ENCODE measurements around the gene C14orf180. TPM values are rescaled to one million over a fixed set of nuclear protein-coding genes. Genes with fewer than 3 reads are reported as not detected.

The C14orf180 gene
- total RNA-seq, 4 donors from 2014 or later = 0.13 to 1.5 (median 0.53) TPM

DNA sequence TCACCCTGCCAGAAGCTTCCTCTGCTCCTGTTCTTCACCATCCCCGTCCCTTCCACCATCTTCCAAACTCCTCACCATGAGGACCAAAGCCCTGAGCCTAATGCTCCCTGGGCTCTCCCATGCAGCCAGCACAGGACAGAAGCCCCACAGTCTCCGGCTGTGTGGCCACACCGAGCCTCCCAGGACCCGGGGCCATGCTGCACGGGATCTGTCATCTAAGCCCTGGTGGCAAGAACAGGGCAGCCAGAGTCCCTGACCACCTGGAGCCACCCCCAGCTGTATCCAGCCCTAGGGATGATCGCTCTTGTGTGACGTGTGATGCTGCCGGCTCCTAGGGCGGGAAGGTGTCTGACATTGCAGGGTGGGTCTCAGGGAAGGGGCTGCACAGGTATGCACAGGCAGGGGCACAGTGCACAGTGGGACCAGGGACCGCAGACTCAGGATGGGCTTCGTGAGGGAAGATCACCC lies 16.9 kb downstream of the C14orf180 start:
- TF ChIP-seq, protein P1, sequence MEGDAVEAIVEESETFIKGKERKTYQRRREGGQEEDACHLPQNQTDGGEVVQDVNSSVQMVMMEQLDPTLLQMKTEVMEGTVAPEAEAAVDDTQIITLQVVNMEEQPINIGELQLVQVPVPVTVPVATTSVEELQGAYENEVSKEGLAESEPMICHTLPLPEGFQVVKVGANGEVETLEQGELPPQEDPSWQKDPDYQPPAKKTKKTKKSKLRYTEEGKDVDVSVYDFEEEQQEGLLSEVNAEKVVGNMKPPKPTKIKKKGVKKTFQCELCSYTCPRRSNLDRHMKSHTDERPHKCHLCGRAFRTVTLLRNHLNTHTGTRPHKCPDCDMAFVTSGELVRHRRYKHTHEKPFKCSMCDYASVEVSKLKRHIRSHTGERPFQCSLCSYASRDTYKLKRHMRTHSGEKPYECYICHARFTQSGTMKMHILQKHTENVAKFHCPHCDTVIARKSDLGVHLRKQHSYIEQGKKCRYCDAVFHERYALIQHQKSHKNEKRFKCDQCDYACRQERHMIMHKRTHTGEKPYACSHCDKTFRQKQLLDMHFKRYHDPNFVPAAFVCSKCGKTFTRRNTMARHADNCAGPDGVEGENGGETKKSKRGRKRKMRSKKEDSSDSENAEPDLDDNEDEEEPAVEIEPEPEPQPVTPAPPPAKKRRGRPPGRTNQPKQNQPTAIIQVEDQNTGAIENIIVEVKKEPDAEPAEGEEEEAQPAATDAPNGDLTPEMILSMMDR (IDR thresholded peaks at IDR 0.05) = no peak
- no peak for TF ChIP-seq POLR2A (IDR thresholded peaks at IDR 0.05)
- H3K9me3 ChIP-seq = no peaks in the 10 kb centered on the region
- H3K4me1 ChIP-seq = no peaks in the 10 kb centered on the region
- no peak overlapping the region for H3K4me3 ChIP-seq (replicated peaks in 1 of 3)
- no peaks in the 10 kb centered on the region for H3K27me3 ChIP-seq
- H3K27ac ChIP-seq = no peak overlapping the region
- intact Hi-C loops (cut with DNase I) = no loop called here
- 74 to 76% methylated on average over 9 to 11 of the region's 11 CpGs for WGBS, 2 donors
- DNase-seq = no peak
- no peaks in the 10 kb centered on the region for H3K36me3 ChIP-seq

- Histone ChIP-seq H3K36me3 (no peaks in the 10 kb centered on the region), H3K27ac (no peak overlapping the region), H3K27me3 (no peaks in the 10 kb centered on the region), H3K4me1 (no peaks in the 10 kb centered on the region), H3K9me3 (no peaks in the 10 kb centered on the region), H3K4me3 (replicated peaks in 1 of 3) (no peak overlapping the region)
- no peak for TF ChIP-seq POLR2A (IDR thresholded peaks at IDR 0.05)
- no peak for DNase-seq
- intact Hi-C loops (cut with DNase I) = no loop called here
- WGBS, 2 donors = 92 to 93% methylated on average over 14 to 21 of the region's 21 CpGs
These were observed 17.4 kb downstream of the C14orf180 start for GRCh38 chr14:104596927-104597351.

GRCh38 chr14:104597576-104597975 lies 18.0 kb downstream of the C14orf180 start:
- Histone ChIP-seq H3K27ac (no peak overlapping the region), H3K9me3 (no peaks in the 10 kb centered on the region), H3K36me3 (no peaks in the 10 kb centered on the region), H3K27me3 (no peaks in the 10 kb centered on the region), H3K4me3 (replicated peaks in 1 of 3) (no peak overlapping the region), H3K4me1 (no peaks in the 10 kb centered on the region)
- TF ChIP-seq, protein P1 (IDR thresholded peaks at IDR 0.05) = no peak
- intact Hi-C loops (cut with DNase I) = no loop called here
- WGBS, 2 donors = 92 to 96% methylated on average over 4 to 8 of the region's 11 CpGs
- DNase-seq = no peak

DNA sequence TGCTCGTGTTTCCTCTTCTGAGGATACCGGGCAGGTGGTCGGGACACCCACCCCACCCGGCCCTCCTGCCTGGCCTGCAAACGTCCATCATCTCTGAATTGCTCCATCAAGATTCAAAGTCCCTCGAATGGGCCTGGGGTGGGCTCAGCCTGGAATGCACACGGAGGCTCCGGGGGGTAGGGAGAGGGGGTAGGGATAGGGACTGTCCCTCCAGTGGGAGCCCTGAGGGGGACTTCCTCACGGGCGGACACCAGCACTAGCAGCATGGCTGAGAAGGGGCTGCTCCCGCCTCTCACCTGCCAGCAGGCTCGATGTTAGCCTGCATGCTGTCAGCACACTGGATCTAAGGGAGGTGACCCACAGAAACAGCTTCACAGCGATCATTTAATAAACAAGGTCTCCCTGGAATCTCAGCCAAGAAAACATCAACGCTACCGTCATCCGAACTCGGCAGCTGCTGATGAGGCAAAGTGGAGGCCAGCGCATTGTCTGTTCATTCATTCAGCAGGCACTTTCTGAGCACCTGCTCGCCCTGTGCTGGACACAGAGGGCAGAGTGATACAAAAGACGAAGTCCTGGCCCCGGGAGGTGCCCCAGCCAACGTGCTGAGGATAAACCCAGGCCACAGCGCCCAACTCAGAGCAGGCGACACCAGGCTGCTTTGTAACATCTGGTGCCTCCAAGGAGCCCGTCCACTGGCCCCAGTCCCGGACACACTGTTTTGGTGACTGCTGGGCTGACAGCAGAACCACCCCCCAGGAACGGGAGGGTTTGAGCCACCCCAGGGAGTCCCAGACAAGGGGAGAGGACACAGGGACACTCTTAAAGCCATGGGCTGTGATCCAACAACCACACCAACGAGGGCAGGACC lies 18.7 kb downstream of the C14orf180 start:
- no peaks in the 10 kb centered on the region for H3K4me1 ChIP-seq
- no peak overlapping the region for H3K27ac ChIP-seq
- H3K27me3 ChIP-seq = no peaks in the 10 kb centered on the region
- intact Hi-C loops (cut with DNase I) = no loop called here
- no peak for TF ChIP-seq POLR2A (IDR thresholded peaks at IDR 0.05)
- TF ChIP-seq, protein P1 (IDR thresholded peaks at IDR 0.05) = no peak
- no peaks in the 10 kb centered on the region for H3K9me3 ChIP-seq
- 61 to 66% methylated on average over 17 to 26 of the region's 28 CpGs for WGBS, 2 donors
- H3K36me3 ChIP-seq = no peaks in the 10 kb centered on the region
- DNase-seq = no peak
- no peak overlapping the region for H3K4me3 ChIP-seq (replicated peaks in 1 of 3)

DNA sequence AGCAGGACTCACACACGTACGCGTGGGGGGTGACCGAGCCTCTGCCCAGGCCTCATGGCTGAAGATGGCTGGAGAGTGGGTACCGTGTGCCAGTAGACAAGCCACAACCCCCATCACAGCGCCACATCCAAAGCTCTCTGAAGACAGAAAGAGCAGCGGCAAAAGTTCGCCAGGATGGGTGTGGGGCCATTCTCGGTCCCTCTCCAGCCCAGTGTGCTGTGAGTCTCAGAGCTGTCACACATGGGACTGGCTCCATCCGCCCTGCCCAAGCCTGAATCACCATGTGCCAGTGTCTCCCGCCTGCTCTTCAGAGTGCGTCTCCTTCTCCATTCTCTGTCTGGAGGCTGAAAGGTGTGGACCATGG lies 19.3 kb downstream of the C14orf180 start:
- H3K36me3 ChIP-seq = no peaks in the 10 kb centered on the region
- intact Hi-C loops (cut with DNase I) = no loop called here
- WGBS, 2 donors = 82 to 88% methylated on average over 4 to 11 of the region's 12 CpGs
- no peaks in the 10 kb centered on the region for H3K4me1 ChIP-seq
- no peaks in the 10 kb centered on the region for H3K9me3 ChIP-seq
- H3K27ac ChIP-seq = no peak overlapping the region
- no peaks in the 10 kb centered on the region for H3K27me3 ChIP-seq
- H3K4me3 ChIP-seq (replicated peaks in 1 of 3) = no peak overlapping the region
- no peak for TF ChIP-seq POLR2A (IDR thresholded peaks at IDR 0.05)
- TF ChIP-seq, protein P1 (IDR thresholded peaks at IDR 0.05) = no peak
- no peak for DNase-seq
